Measurements from ENCODE around the gene FLNC. TPM values are rescaled to one million over a fixed set of nuclear protein-coding genes. Genes with fewer than 3 reads are reported as not detected.

Gene FLNC
- total and polyA plus RNA-seq, 2 of the 13 experiments (the other 11 are each of a cell fraction or from before 2014, with no cell fraction given): 0.02 TPM; not detected in 1

DNA sequence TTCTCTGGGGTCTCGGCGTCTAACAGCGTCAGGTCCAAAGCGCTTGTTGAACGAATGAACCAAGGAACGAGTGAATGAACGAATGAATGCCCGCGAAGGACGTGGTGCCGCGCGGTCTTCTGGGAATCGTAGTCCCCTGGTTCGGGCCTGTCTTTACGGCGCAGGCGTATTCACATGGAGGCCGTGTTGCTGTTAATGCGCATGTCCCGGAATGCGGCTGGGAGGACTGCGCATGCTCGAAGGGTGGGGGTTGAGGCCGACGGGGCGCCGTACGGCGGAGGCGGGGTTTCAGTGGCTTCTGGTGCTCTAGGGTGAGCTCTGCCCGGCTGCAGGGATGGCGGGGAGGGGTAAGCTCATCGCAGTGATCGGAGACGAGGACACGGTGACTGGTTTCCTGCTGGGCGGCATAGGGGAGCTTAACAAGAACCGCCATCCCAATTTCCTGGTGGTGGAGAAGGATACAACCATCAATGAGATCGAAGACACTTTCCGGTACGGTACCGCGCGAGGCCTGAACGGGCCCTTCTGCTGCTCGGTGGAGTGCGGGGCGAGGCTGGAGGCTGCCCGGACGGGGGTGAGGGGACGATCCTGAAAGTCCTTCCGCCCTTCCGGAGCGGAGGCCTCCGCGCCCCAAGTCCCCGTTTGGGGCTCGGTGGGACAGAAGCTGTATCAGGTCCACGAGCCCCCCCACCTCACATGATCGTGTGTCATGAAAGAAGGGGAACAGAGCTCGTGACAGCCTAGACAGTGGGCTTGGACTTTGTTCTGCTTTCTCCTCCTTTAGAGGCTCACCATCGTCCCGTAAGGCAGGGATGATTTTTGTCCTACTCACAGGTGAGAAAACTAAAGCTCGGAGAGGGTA is 32.6 kb downstream of the FLNC start, which contains the start of gene ATP6V1F (continued):
- TF ChIP-seq ZNF878 (CRISPR knock-in tag; IDR thresholded peaks at IDR 0.05): no peak
- TF ChIP-seq, protein P1, sequence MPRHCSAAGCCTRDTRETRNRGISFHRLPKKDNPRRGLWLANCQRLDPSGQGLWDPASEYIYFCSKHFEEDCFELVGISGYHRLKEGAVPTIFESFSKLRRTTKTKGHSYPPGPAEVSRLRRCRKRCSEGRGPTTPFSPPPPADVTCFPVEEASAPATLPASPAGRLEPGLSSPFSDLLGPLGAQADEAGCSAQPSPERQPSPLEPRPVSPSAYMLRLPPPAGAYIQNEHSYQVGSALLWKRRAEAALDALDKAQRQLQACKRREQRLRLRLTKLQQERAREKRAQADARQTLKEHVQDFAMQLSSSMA (CRISPR knock-in tag; IDR thresholded peaks at IDR 0.05): 0 out of 2 replicates have a peak, but pooled peaks have one; percentile 33
- TF ChIP-seq, protein P2, sequence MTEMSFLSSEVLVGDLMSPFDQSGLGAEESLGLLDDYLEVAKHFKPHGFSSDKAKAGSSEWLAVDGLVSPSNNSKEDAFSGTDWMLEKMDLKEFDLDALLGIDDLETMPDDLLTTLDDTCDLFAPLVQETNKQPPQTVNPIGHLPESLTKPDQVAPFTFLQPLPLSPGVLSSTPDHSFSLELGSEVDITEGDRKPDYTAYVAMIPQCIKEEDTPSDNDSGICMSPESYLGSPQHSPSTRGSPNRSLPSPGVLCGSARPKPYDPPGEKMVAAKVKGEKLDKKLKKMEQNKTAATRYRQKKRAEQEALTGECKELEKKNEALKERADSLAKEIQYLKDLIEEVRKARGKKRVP (CRISPR knock-in tag; IDR thresholded peaks at IDR 0.05): no peak
- TF ChIP-seq YEATS4 (CRISPR knock-in tag; IDR thresholded peaks at IDR 0.05; ENCODE audit: borderline replicate concordance): no peak; the same call in 1 of the 2 replicates
- no peak for TF ChIP-seq GATA4 (IDR thresholded peaks at IDR 0.05; ENCODE audit: borderline replicate concordance, low read depth)
- TF ChIP-seq FOXA3 (CRISPR knock-in tag; IDR thresholded peaks at IDR 0.05): no peak; the same call in 1 of the 2 replicates
- TF ChIP-seq, protein P3, sequence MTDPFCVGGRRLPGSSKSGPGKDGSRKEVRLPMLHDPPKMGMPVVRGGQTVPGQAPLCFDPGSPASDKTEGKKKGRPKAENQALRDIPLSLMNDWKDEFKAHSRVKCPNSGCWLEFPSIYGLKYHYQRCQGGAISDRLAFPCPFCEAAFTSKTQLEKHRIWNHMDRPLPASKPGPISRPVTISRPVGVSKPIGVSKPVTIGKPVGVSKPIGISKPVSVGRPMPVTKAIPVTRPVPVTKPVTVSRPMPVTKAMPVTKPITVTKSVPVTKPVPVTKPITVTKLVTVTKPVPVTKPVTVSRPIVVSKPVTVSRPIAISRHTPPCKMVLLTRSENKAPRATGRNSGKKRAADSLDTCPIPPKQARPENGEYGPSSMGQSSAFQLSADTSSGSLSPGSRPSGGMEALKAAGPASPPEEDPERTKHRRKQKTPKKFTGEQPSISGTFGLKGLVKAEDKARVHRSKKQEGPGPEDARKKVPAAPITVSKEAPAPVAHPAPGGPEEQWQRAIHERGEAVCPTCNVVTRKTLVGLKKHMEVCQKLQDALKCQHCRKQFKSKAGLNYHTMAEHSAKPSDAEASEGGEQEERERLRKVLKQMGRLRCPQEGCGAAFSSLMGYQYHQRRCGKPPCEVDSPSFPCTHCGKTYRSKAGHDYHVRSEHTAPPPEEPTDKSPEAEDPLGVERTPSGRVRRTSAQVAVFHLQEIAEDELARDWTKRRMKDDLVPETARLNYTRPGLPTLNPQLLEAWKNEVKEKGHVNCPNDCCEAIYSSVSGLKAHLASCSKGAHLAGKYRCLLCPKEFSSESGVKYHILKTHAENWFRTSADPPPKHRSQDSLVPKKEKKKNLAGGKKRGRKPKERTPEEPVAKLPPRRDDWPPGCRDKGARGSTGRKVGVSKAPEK (CRISPR knock-in tag; IDR thresholded peaks at IDR 0.05; ENCODE audit: borderline replicate concordance): no peak
- no peak for TF ChIP-seq ZNF264 (CRISPR knock-in tag; IDR thresholded peaks at IDR 0.05)
- TF ChIP-seq WIZ (CRISPR knock-in tag; IDR thresholded peaks at IDR 0.05): no peak
- no peak for TF ChIP-seq MLLT10 (CRISPR knock-in tag; IDR thresholded peaks at IDR 0.05)
- TF ChIP-seq ZNF274 (CRISPR knock-in tag; IDR thresholded peaks at IDR 0.05): peak; percentile 50; the same call in 1 of the 2 replicates
- no peak for TF ChIP-seq HNRNPH1 (optimal IDR thresholded peaks at IDR 0.05; ENCODE audit: low read depth, low read length)
- TF ChIP-seq ATAD3A (CRISPR knock-in tag; IDR thresholded peaks at IDR 0.05): no peak
- TF ChIP-seq KMT2B (CRISPR knock-in tag; IDR thresholded peaks at IDR 0.05): 0 out of 2 replicates have a peak, but pooled peaks have one; percentile 29
- no peak for TF ChIP-seq TOPORS (CRISPR knock-in tag; IDR thresholded peaks at IDR 0.05)
- no peak for TF ChIP-seq MTA1 (CRISPR knock-in tag; IDR thresholded peaks at IDR 0.05; ENCODE audit: borderline replicate concordance)
- no peak for TF ChIP-seq DR1 (CRISPR knock-in tag; IDR thresholded peaks at IDR 0.05)
- peak; percentile 52; the same call in 1 of the 2 replicates for TF ChIP-seq RBFOX2 (IDR thresholded peaks at IDR 0.05; ENCODE audit: low read depth, low read length)
- no peak for TF ChIP-seq MYNN (CRISPR knock-in tag; IDR thresholded peaks at IDR 0.05; ENCODE audit: low read depth)
- TF ChIP-seq, protein P4, sequence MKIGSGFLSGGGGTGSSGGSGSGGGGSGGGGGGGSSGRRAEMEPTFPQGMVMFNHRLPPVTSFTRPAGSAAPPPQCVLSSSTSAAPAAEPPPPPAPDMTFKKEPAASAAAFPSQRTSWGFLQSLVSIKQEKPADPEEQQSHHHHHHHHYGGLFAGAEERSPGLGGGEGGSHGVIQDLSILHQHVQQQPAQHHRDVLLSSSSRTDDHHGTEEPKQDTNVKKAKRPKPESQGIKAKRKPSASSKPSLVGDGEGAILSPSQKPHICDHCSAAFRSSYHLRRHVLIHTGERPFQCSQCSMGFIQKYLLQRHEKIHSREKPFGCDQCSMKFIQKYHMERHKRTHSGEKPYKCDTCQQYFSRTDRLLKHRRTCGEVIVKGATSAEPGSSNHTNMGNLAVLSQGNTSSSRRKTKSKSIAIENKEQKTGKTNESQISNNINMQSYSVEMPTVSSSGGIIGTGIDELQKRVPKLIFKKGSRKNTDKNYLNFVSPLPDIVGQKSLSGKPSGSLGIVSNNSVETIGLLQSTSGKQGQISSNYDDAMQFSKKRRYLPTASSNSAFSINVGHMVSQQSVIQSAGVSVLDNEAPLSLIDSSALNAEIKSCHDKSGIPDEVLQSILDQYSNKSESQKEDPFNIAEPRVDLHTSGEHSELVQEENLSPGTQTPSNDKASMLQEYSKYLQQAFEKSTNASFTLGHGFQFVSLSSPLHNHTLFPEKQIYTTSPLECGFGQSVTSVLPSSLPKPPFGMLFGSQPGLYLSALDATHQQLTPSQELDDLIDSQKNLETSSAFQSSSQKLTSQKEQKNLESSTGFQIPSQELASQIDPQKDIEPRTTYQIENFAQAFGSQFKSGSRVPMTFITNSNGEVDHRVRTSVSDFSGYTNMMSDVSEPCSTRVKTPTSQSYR (CRISPR knock-in tag; IDR thresholded peaks at IDR 0.05; ENCODE audit: borderline replicate concordance): peak; percentile 54; the same call in 1 of the 2 replicates
- no peak for TF ChIP-seq SNAPC2 (CRISPR knock-in tag; IDR thresholded peaks at IDR 0.05)
- TF ChIP-seq ZNF121 (CRISPR knock-in tag; IDR thresholded peaks at IDR 0.05): no peak
- no peak for TF ChIP-seq ZNF230 (CRISPR knock-in tag; IDR thresholded peaks at IDR 0.05)
